CD8-positive, alpha-beta memory T cell (primary cell): ENCODE data around the gene NUB1. TPM values are rescaled to one million over a fixed set of nuclear protein-coding genes. Genes with fewer than 3 reads are reported as not detected.

Source experiments
- CTCF ChIA-PET: fragments of 350-600 bp; sonication (Branson Sonifier 250); formaldehyde crosslinking; loops from one replicate; lab custom pipeline; 2021; ENCODE audit warnings: antibody characterized with exemption; lab: Charles Lee
- POLR2A ChIA-PET: fragments of 350-600 bp; sonication (Branson Sonifier 250); formaldehyde crosslinking; loops from one replicate; lab custom pipeline; 2021; ENCODE audit warnings: antibody characterized with exemption; lab: Charles Lee
- DNase-seq, 5 donors: peaks; one replicate each; pipeline versions ENCODE4 v3.0.0 to v3.0.0-alpha.2; 2020 to 2022; ENCODE audit warnings: mixed read lengths in 1 of 5
- H3K27ac ChIP-seq: one replicate; pipeline ENCODE4 v1.7.0; 2013; ENCODE audit warnings: low read depth, mild to moderate bottlenecking, low read length, moderate library complexity
- H3K27me3 ChIP-seq: 2 replicates; pipeline ENCODE4 v1.7.0; 2013; ENCODE audit warnings: low read length, mild to moderate bottlenecking; ENCODE audit not compliant: insufficient read depth, poor library complexity, severe bottlenecking
- H3K36me3 ChIP-seq: 2 replicates; pipeline ENCODE4 v1.7.0; 2013; ENCODE audit warnings: mild to moderate bottlenecking, low read length, moderate library complexity; ENCODE audit not compliant: insufficient read depth
- H3K4me1 ChIP-seq: 2 replicates; pipeline ENCODE4 v1.7.0; 2013; ENCODE audit warnings: mild to moderate bottlenecking, low read length, moderate library complexity; ENCODE audit not compliant: insufficient read depth
- H3K4me3 ChIP-seq: 2 replicates; pipeline ENCODE4 v1.7.0; 2013; ENCODE audit warnings: mild to moderate bottlenecking, low read length
- H3K9me3 ChIP-seq: 2 replicates; pipeline ENCODE4 v1.7.0; 2013; ENCODE audit warnings: mild to moderate bottlenecking, low read length
- H3K27ac Mint-ChIP-seq, 8 donors: one replicate each; pipeline ENCODE4 v1.8.0; 2020 to 2021; ENCODE audit warnings: mixed read lengths in 8 of 8, mild to moderate bottlenecking in 6 of 8, inconsistent platforms in 3 of 8, moderate library complexity in 3 of 8
- H3K27me3 Mint-ChIP-seq, 2 donors: one replicate each; pipeline ENCODE4 v1.8.0; 2020 to 2021; ENCODE audit warnings: mixed read lengths in 2 of 2, mild to moderate bottlenecking in 1 of 2, moderate library complexity in 1 of 2
- H3K36me3 Mint-ChIP-seq, 3 donors: one replicate each; pipeline ENCODE4 v1.8.0; 2020 to 2021; ENCODE audit warnings: mixed read lengths in 3 of 3, inconsistent platforms in 1 of 3, mild to moderate bottlenecking in 1 of 3
- H3K4me1 Mint-ChIP-seq, 3 donors: one replicate each; pipeline ENCODE4 v1.8.0; 2020 to 2021; ENCODE audit warnings: mixed read lengths in 3 of 3, inconsistent platforms in 1 of 3, mild to moderate bottlenecking in 1 of 3
- H3K4me3 Mint-ChIP-seq, 7 donors: one replicate each; pipeline ENCODE4 v1.8.0; 2020 to 2021; ENCODE audit warnings: mixed read lengths in 7 of 7, mild to moderate bottlenecking in 6 of 7, moderate library complexity in 4 of 7, inconsistent platforms in 2 of 7
- H3K9me3 Mint-ChIP-seq, 5 donors: one replicate each; pipeline ENCODE4 v1.8.0; 2020 to 2022; ENCODE audit warnings: mixed read lengths in 5 of 5, mild to moderate bottlenecking in 3 of 5, moderate library complexity in 2 of 5, inconsistent platforms in 1 of 5
- polyA plus RNA-seq: library from polyadenylated mRNA; unstranded; fragments of 300-500 nt; fragmentation: Illumina TruSeq; gene quantifications from one replicate; pipeline ENCODE4 v1.2.3, GENCODE V29; 2021
- total RNA-seq, 2 experiments: library from RNA; stranded (reverse); gene quantifications; one replicate each; pipeline ENCODE4 v1.2.3, GENCODE V29; 2021

NUB1 gene
- total and polyA plus RNA-seq, 3 experiments from 2014 or later: 39.1 to 82.6 (median 46.1) TPM

GRCh38 chr7:151338809-151339208, 2.8 kb upstream of the NUB1 start:
- H3K9me3 ChIP-seq: no peaks in the 10 kb centered on the region
- no peaks in the 10 kb centered on the region for H3K27me3 Mint-ChIP-seq
- no peak overlapping the region for H3K4me3 Mint-ChIP-seq
- no peak for DNase-seq
- no peak overlapping the region for H3K27ac ChIP-seq
- peaks cover 4% of the 10 kb centered on the region for H3K36me3 ChIP-seq
- H3K27me3 ChIP-seq: no peaks in the 10 kb centered on the region
- H3K36me3 Mint-ChIP-seq: peaks cover 3 to 8% (median 3%) of the 10 kb centered on the region in 3 donors
- no peak overlapping the region for H3K4me3 ChIP-seq
- ChIA-PET POLR2A (no interaction called here), CTCF (interaction anchor here (1.5 kb wide), 1 partner anchor 11 kb away, joined by 8 read pairs; no protein-coding TSS in a partner anchor)
- H3K27ac Mint-ChIP-seq: peak overlapping the region in 6 of 8 donors; percentile 5 to 64 (median 20)
- peaks cover 28% of the 10 kb centered on the region for H3K4me1 ChIP-seq
- H3K9me3 Mint-ChIP-seq: peaks cover 0 to 9% (median 2%) of the 10 kb centered on the region in 5 donors
- peaks cover 24 to 34% (median 31%) of the 10 kb centered on the region in 3 donors for H3K4me1 Mint-ChIP-seq

GRCh38 chr7:151339651-151340382, 1.8 kb upstream of the NUB1 start:
- POLR2A ChIA-PET: interaction anchor here (2.8 kb wide), 1 partner anchor 12 kb away, joined by 19 read pairs; no protein-coding TSS in a partner anchor
- CTCF ChIA-PET: interaction anchor here (1.0 to 2.9 kb wide), 3 partner anchors 10 to 33 kb away, joined by 3 to 24 read pairs (median 8); no protein-coding TSS in a partner anchor
- DNase-seq: peak in 2 of 5 donors; percentile 28 to 35
- Histone ChIP-seq H3K36me3 (peaks cover 4% of the 10 kb centered on the region), H3K27me3 (no peaks in the 10 kb centered on the region), H3K27ac (no peak overlapping the region), H3K4me3 (peak overlapping the region; percentile 14), H3K9me3 (no peaks in the 10 kb centered on the region), H3K4me1 (peaks cover 28% of the 10 kb centered on the region)
- Mint-ChIP-seq H3K4me3 (peak overlapping the region; percentile 52 to 92 (median 89)), H3K36me3 (peaks cover 3 to 10% (median 3%) of the 10 kb centered on the region in 3 donors), H3K9me3 (peaks cover 0 to 9% (median 2%) of the 10 kb centered on the region in 5 donors), H3K27me3 (no peaks in the 10 kb centered on the region), H3K27ac (peak overlapping the region; percentile 88 to 99 (median 94)), H3K4me1 (peaks cover 24 to 34% (median 31%) of the 10 kb centered on the region in 3 donors)

GRCh38 chr7:151340794-151341356, 737 bp upstream of the NUB1 start:
- peak overlapping the region; percentile 28 for H3K4me3 ChIP-seq
- no peaks in the 10 kb centered on the region for H3K27me3 ChIP-seq
- Mint-ChIP-seq H3K4me3 (peak overlapping the region; percentile 52 to 92 (median 89)), H3K27ac (peak overlapping the region; percentile 88 to 98 (median 93)), H3K4me1 (peaks cover 26 to 40% (median 37%) of the 10 kb centered on the region in 3 donors), H3K9me3 (peaks cover 0 to 9% (median 2%) of the 10 kb centered on the region in 5 donors), H3K27me3 (no peaks in the 10 kb centered on the region), H3K36me3 (peaks cover 5 to 18% (median 7%) of the 10 kb centered on the region in 3 donors)
- no peak overlapping the region for H3K27ac ChIP-seq
- ChIA-PET POLR2A (interaction anchor here (0.9 to 2.8 kb wide), 4 partner anchors 11 to 179 kb away, joined by 3 to 19 read pairs (median 5); partner anchors contain the start of genes ABCF2 and RHEB), CTCF (interaction anchor here (0.9 to 2.9 kb wide), 6 partner anchors 10 to 419 kb away, joined by 3 to 24 read pairs (median 4); no protein-coding TSS in a partner anchor)
- no peaks in the 10 kb centered on the region for H3K9me3 ChIP-seq
- peaks cover 12% of the 10 kb centered on the region for H3K36me3 ChIP-seq
- H3K4me1 ChIP-seq: peaks cover 28% of the 10 kb centered on the region
- no peak for DNase-seq

- Histone ChIP-seq H3K27me3 (no peaks in the 10 kb centered on the region), H3K4me3 (peak overlapping the region; percentile 76), H3K9me3 (no peaks in the 10 kb centered on the region), H3K36me3 (peaks cover 21% of the 10 kb centered on the region), H3K27ac (peak overlapping the region; percentile 84), H3K4me1 (peaks cover 28% of the 10 kb centered on the region)
- H3K4me1 Mint-ChIP-seq: peaks cover 26 to 42% (median 41%) of the 10 kb centered on the region in 3 donors
- peak overlapping the region; percentile 85 to 92 (median 89) for H3K4me3 Mint-ChIP-seq
- peaks cover 5 to 29% (median 7%) of the 10 kb centered on the region in 3 donors for H3K36me3 Mint-ChIP-seq
- H3K27ac Mint-ChIP-seq: peak overlapping the region; percentile 69 to 96 (median 92)
- ChIA-PET POLR2A (interaction anchor here (0.5 to 2.8 kb wide), 6 partner anchors 10 to 178 kb away, joined by 3 to 19 read pairs (median 4); partner anchors contain the start of genes ABCF2 and RHEB), CTCF (interaction anchor here (1.1 to 2.9 kb wide), 5 partner anchors 9 to 418 kb away, joined by 4 to 24 read pairs (median 7); no protein-coding TSS in a partner anchor)
- H3K27me3 Mint-ChIP-seq: no peaks in the 10 kb centered on the region
- DNase-seq: peak in 2 of 5 donors; percentile 41 to 44
- peaks cover 0 to 9% (median 2%) of the 10 kb centered on the region in 5 donors for H3K9me3 Mint-ChIP-seq
These were observed 562 bp downstream of the NUB1 start for GRCh38 chr7:151342102-151342646.

GRCh38 chr7:151342811-151343210, 1.2 kb downstream of the NUB1 start:
- H3K27ac Mint-ChIP-seq: peak overlapping the region in 7 of 8 donors; percentile 69 to 96 (median 91)
- no peaks in the 10 kb centered on the region for H3K27me3 Mint-ChIP-seq
- H3K9me3 Mint-ChIP-seq: peaks cover 0 to 9% (median 2%) of the 10 kb centered on the region in 5 donors
- DNase-seq: no peak
- H3K36me3 Mint-ChIP-seq: peaks cover 5 to 34% (median 7%) of the 10 kb centered on the region in 3 donors
- Histone ChIP-seq H3K27ac (peak overlapping the region; percentile 84), H3K9me3 (no peaks in the 10 kb centered on the region), H3K27me3 (no peaks in the 10 kb centered on the region), H3K4me1 (peaks cover 28% of the 10 kb centered on the region), H3K4me3 (peak overlapping the region; percentile 76), H3K36me3 (peaks cover 25% of the 10 kb centered on the region)
- peaks cover 28 to 45% (median 44%) of the 10 kb centered on the region in 3 donors for H3K4me1 Mint-ChIP-seq
- ChIA-PET CTCF (interaction anchor here (1.0 to 1.6 kb wide), 2 partner anchors 28 to 39 kb away, joined by 3 to 7 read pairs; no protein-coding TSS in a partner anchor), POLR2A (interaction anchor here (2.8 kb wide), 1 partner anchor 9 kb away, joined by 19 read pairs; no protein-coding TSS in a partner anchor)
- H3K4me3 Mint-ChIP-seq: peak overlapping the region; percentile 85 to 92 (median 89)

GRCh38 chr7:151343516-151343915, 1.9 kb downstream of the NUB1 start:
- DNase-seq: no peak
- Histone ChIP-seq H3K36me3 (peaks cover 27% of the 10 kb centered on the region), H3K27ac (no peak overlapping the region), H3K4me1 (peaks cover 28% of the 10 kb centered on the region), H3K9me3 (no peaks in the 10 kb centered on the region), H3K27me3 (no peaks in the 10 kb centered on the region), H3K4me3 (no peak overlapping the region)
- no peaks in the 10 kb centered on the region for H3K27me3 Mint-ChIP-seq
- H3K9me3 Mint-ChIP-seq: peaks cover 0 to 9% (median 2%) of the 10 kb centered on the region in 5 donors
- peaks cover 30 to 49% (median 49%) of the 10 kb centered on the region in 3 donors for H3K4me1 Mint-ChIP-seq
- POLR2A ChIA-PET: no interaction called here
- H3K36me3 Mint-ChIP-seq: peaks cover 7 to 39% (median 7%) of the 10 kb centered on the region in 3 donors
- H3K27ac Mint-ChIP-seq: peak overlapping the region in 3 of 8 donors; percentile 24 to 95 (median 93)
- CTCF ChIA-PET: interaction anchor here (1.0 to 1.6 kb wide), 3 partner anchors 25 to 40 kb away, joined by 3 to 7 read pairs (median 3); no protein-coding TSS in a partner anchor
- H3K4me3 Mint-ChIP-seq: peak overlapping the region; percentile 85 to 92 (median 89)
